ENCODE results near the gene FKBP1B.

Gene FKBP1B

GRCh38 chr2:24050041-24050979 is 769 bp downstream of the FKBP1B start:
- peak overlapping the region; percentile 68 for H3K4me3 ChIP-seq (ENCODE audit: control insufficient read depth, low read depth, low read length)
- DNase-seq (ENCODE audit: low read depth): peak; percentile 18
- no peak for TF ChIP-seq CTCF (conservative IDR thresholded peaks at IDR 0.05; ENCODE audit: control insufficient read depth, insufficient read depth, low read depth, low read length)

GRCh38 chr2:24051833-24052232 is 2.3 kb downstream of the FKBP1B start:
- no peak for DNase-seq (ENCODE audit: low read depth)
- H3K4me3 ChIP-seq (ENCODE audit: control insufficient read depth, low read depth, low read length): no peak overlapping the region
- no peak for TF ChIP-seq CTCF (conservative IDR thresholded peaks at IDR 0.05; ENCODE audit: control insufficient read depth, insufficient read depth, low read depth, low read length)

GRCh38 chr2:24052951-24053350 is 3.4 kb downstream of the FKBP1B start:
- DNase-seq (ENCODE audit: low read depth): no peak
- no peak overlapping the region for H3K4me3 ChIP-seq (ENCODE audit: control insufficient read depth, low read depth, low read length)
- no peak for TF ChIP-seq CTCF (conservative IDR thresholded peaks at IDR 0.05; ENCODE audit: control insufficient read depth, insufficient read depth, low read depth, low read length)

- no peak overlapping the region for H3K4me3 ChIP-seq (ENCODE audit: control insufficient read depth, low read depth, low read length)
- no peak for TF ChIP-seq CTCF (conservative IDR thresholded peaks at IDR 0.05; ENCODE audit: control insufficient read depth, insufficient read depth, low read depth, low read length)
- DNase-seq (ENCODE audit: low read depth): no peak
These were observed 4.9 kb downstream of the FKBP1B start for GRCh38 chr2:24054366-24055010.

- DNase-seq (ENCODE audit: low read depth): no peak
- no peak overlapping the region for H3K4me3 ChIP-seq (ENCODE audit: control insufficient read depth, low read depth, low read length)
- TF ChIP-seq CTCF (conservative IDR thresholded peaks at IDR 0.05; ENCODE audit: control insufficient read depth, insufficient read depth, low read depth, low read length): no peak
These were observed 6.2 kb downstream of the FKBP1B start for GRCh38 chr2:24055750-24056149.

GRCh38 chr2:24058564-24059271 is 9.2 kb downstream of the FKBP1B start:
- TF ChIP-seq CTCF (conservative IDR thresholded peaks at IDR 0.05; ENCODE audit: control insufficient read depth, insufficient read depth, low read depth, low read length): no peak
- DNase-seq (ENCODE audit: low read depth): no peak
- H3K4me3 ChIP-seq (ENCODE audit: control insufficient read depth, low read depth, low read length): no peak overlapping the region

All from fibroblast of mammary gland (primary cell).